SK-N-SH treated with all-trans-retinoic acid at 6 μM for 48 hours (cell line): Measurements from ENCODE around the gene KCNJ9.

ENCODE experiments used
- ATAC-seq: fragments of 200-7000 bp; cut with Tn5 transposase; 3 replicates; pipeline ENCODE4 v1.9.1; 2020; ENCODE audit warnings: mild to moderate bottlenecking, moderate library complexity
- ARNTL ChIP-seq: fragments of 450-650 bp; formaldehyde crosslinking; IDR thresholded peaks from 2 replicates; pipeline ENCODE4 v1.5.0; 2020; ENCODE audit warnings: low read depth, mild to moderate bottlenecking, moderate library complexity, borderline replicate concordance
- BACH2 ChIP-seq: fragments of 250-450 bp; sonication (Bioruptor Pico); IDR thresholded peaks from 2 replicates; pipeline ENCODE4 v1.9.0; 2021; ENCODE audit warnings: mild to moderate bottlenecking, borderline replicate concordance
- CSDC2 ChIP-seq: fragments of 250-450 bp; sonication (Bioruptor Pico); IDR thresholded peaks from 2 replicates; pipeline ENCODE4 v1.5.0; 2020; ENCODE audit warnings: mild to moderate bottlenecking, moderate library complexity
- ISL1 ChIP-seq: fragments of 250-450 bp; sonication (Bioruptor Pico); IDR thresholded peaks from 2 replicates; pipeline ENCODE4 v2.1.2; 2022; ENCODE audit warnings: mild to moderate bottlenecking, moderate library complexity
- OSR1 ChIP-seq: fragments of 250-450 bp; sonication (Bioruptor Pico); IDR thresholded peaks from 2 replicates; pipeline ENCODE4 v1.8.0; 2022; ENCODE audit warnings: moderate library complexity, mild to moderate bottlenecking, inconsistent platforms
- PPARA ChIP-seq: fragments of 250-450 bp; sonication (Bioruptor Pico); IDR thresholded peaks from 2 replicates; pipeline ENCODE4 v1.5.0; 2020; ENCODE audit warnings: mild to moderate bottlenecking, borderline replicate concordance
- RARB ChIP-seq: fragments of 250-450 bp; sonication (Bioruptor Pico); IDR thresholded peaks from 2 replicates; pipeline ENCODE4 v1.8.0; 2021; ENCODE audit warnings: mild to moderate bottlenecking, moderate library complexity
- SNAI2 ChIP-seq: fragments of 250-450 bp; sonication (Bioruptor Pico); IDR thresholded peaks from 2 replicates; pipeline ENCODE4 v1.5.0; 2020; ENCODE audit warnings: mild to moderate bottlenecking, moderate library complexity
- TCF4 ChIP-seq: fragments of 250-450 bp; sonication (Bioruptor Pico); IDR thresholded peaks from 2 replicates; pipeline ENCODE4 v1.8.0; 2021; ENCODE audit warnings: mild to moderate bottlenecking, moderate library complexity, borderline replicate concordance
- TOX ChIP-seq: fragments of 250-450 bp; sonication (Bioruptor Pico); IDR thresholded peaks from 2 replicates; pipeline ENCODE4 v1.8.0; 2021; ENCODE audit warnings: mild to moderate bottlenecking, moderate library complexity, borderline replicate concordance
- ZC3H10 ChIP-seq: fragments of 250-450 bp; sonication (Bioruptor Pico); IDR thresholded peaks from 2 replicates; pipeline ENCODE4 v1.5.1; 2021; ENCODE audit warnings: mild to moderate bottlenecking, moderate library complexity
- ZFP3 ChIP-seq: fragments of 250-450 bp; sonication (Bioruptor Pico); IDR thresholded peaks from 2 replicates; pipeline ENCODE4 v1.5.0; 2020; ENCODE audit warnings: mild to moderate bottlenecking, moderate library complexity
- ZNF565 ChIP-seq: fragments of 450-650 bp; formaldehyde crosslinking; conservative IDR thresholded peaks from 2 replicates; pipeline ENCODE4 v1.5.0; 2020; ENCODE audit warnings: low read depth, mild to moderate bottlenecking, moderate library complexity
- ZNF70 ChIP-seq: fragments of 450-650 bp; formaldehyde crosslinking; IDR thresholded peaks from 2 replicates; pipeline ENCODE4 v1.5.0; 2020; ENCODE audit warnings: mild to moderate bottlenecking, moderate library complexity
- ZNF8 ChIP-seq: fragments of 450-650 bp; formaldehyde crosslinking; IDR thresholded peaks from 2 replicates; pipeline ENCODE4 v1.5.0; 2020; ENCODE audit warnings: mild to moderate bottlenecking, moderate library complexity
- TF ChIP-seq, protein P1 (sequence below): fragments of 250-450 bp; sonication (Bioruptor Pico); IDR thresholded peaks from 2 replicates; pipeline ENCODE4 v1.5.1; 2020; ENCODE audit warnings: low read depth, mild to moderate bottlenecking, moderate library complexity
- TF ChIP-seq, protein P2 (sequence below): fragments of 250-450 bp; sonication (Bioruptor Pico); IDR thresholded peaks from 2 replicates; pipeline ENCODE4 v1.5.0; 2020; ENCODE audit warnings: mild to moderate bottlenecking, moderate library complexity

The KCNJ9 gene

DNA sequence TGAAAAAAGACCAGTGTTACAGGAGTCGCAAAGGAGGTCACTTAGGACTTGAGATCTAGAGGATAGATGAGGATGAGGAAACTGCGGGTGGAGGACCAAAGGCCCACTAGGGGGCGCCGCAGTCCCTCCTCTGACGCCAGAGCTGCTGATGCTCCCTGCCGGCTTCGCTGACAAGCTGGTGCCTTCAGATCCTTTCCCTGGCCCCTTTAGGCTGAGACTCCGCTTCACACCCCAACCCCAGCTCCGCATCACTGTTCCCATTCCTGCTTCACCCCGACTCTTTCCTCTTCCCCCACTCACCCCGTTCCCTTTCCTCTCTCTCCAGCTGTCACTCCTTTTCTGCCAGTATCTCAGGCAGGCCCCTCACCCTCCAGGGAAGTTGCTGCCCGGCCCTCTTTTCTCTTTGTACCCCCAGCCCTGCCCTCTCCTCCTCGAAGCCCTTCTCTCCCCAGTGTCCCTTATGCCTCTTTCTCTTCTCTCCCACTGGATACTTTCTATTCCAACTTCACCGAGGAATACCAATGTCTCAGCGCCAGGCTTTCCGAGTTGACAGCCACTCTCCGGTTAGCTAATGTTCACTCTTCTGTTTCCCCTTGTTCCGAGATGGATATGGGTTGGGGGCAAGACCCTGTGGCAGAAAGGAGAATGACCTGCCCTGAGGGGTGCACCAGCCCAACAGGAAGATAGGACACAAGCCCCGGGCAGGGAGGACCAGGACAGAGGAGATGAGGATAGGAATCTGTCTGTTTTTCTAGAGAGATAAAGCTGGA, 4.5 kb downstream of the KCNJ9 start:
- TF ChIP-seq OSR1 (CRISPR knock-in tag) (no peak), TOX (CRISPR knock-in tag) (no peak)
- TF ChIP-seq, protein P1, sequence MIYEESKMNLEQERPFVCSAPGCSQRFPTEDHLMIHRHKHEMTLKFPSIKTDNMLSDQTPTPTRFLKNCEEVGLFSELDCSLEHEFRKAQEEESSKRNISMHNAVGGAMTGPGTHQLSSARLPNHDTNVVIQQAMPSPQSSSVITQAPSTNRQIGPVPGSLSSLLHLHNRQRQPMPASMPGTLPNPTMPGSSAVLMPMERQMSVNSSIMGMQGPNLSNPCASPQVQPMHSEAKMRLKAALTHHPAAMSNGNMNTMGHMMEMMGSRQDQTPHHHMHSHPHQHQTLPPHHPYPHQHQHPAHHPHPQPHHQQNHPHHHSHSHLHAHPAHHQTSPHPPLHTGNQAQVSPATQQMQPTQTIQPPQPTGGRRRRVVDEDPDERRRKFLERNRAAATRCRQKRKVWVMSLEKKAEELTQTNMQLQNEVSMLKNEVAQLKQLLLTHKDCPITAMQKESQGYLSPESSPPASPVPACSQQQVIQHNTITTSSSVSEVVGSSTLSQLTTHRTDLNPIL (CRISPR knock-in tag), result no peak
- peak; percentile 90 for ATAC-seq

DNA sequence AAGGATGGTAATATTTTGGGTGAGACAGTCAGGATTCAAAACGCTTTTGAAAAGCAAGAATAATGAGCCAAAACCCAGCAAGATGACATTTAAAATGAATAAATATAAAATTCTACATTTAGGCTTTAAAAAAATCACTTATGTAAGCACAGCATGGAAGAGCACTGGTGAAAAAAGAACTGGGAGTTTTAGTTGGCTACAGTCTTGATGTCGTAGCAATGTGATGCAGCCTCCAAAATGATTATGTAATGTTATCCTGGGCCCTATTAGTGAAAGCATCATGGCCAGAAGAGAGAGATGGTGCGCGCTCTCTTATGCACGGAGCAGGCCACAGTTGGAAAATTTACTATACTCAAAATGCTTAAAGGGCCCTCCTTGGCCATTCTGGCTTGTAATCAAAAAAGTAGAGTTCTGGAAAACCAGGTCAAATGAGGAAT, 5.1 kb downstream of the KCNJ9 start:
- ATAC-seq, result no peak
- TF ChIP-seq RARB (CRISPR knock-in tag) (no peak), ARNTL (CRISPR knock-in tag) (no peak), ZFP3 (CRISPR knock-in tag) (no peak), ZNF70 (CRISPR knock-in tag) (no peak)

DNA sequence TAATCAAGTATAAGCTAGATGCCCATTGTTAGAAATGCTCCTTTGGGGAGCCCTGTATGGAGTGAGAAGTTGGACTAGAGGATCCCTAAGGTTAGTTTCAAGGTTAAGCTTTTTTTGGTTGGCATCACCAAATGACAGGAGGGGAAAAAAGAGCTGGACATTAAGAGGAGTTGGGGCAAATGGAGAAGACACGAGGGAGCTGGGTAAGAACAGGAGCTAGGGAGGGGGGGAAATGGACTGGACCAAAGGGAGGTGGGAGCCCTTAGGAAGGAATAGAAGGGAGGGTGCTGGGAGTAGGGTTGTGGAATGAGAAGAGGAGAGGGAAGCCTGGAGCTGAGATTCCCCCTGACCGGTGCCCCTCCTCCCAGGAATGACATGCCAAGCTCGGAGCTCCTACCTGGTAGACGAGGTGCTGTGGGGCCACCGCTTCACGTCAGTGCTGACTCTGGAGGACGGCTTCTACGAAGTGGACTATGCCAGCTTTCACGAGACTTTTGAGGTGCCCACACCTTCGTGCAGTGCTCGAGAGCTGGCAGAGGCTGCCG, 5.9 kb downstream of the KCNJ9 start:
- no peak for ATAC-seq
- TF ChIP-seq ZNF565 (no peak), PPARA (CRISPR knock-in tag) (no peak), ZFP3 (CRISPR knock-in tag) (no peak), ZC3H10 (CRISPR knock-in tag) (no peak), ZNF70 (CRISPR knock-in tag) (no peak), RARB (CRISPR knock-in tag) (no peak), SNAI2 (CRISPR knock-in tag) (no peak), CSDC2 (CRISPR knock-in tag) (no peak)

DNA sequence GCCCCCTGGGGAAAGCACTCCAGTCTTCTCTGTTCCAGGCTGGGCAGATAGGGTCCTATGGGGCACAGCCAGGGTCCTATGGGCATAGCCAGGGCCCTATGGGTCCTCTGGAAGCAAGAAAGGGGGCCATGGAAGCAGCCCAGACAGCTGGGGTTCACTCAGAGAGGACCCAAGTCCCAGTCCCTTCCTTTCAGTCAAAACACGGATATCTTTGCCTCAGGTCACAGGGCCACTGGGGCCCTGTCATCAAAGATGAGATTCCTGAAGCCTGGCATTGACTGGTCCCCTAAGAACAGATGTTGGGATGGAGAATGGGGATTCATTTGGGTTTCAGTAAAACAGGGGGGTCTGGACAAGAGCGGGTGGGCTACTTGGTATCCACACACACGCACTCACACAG, 8.5 kb downstream of the KCNJ9 start:
- TF ChIP-seq ZNF70 (CRISPR knock-in tag) (no peak), CSDC2 (CRISPR knock-in tag) (no peak), ZNF8 (CRISPR knock-in tag) (no peak), ISL1 (CRISPR knock-in tag) (no peak), PPARA (CRISPR knock-in tag) (no peak), ZC3H10 (CRISPR knock-in tag) (no peak), TOX (CRISPR knock-in tag) (no peak)
- TF ChIP-seq, protein P2, sequence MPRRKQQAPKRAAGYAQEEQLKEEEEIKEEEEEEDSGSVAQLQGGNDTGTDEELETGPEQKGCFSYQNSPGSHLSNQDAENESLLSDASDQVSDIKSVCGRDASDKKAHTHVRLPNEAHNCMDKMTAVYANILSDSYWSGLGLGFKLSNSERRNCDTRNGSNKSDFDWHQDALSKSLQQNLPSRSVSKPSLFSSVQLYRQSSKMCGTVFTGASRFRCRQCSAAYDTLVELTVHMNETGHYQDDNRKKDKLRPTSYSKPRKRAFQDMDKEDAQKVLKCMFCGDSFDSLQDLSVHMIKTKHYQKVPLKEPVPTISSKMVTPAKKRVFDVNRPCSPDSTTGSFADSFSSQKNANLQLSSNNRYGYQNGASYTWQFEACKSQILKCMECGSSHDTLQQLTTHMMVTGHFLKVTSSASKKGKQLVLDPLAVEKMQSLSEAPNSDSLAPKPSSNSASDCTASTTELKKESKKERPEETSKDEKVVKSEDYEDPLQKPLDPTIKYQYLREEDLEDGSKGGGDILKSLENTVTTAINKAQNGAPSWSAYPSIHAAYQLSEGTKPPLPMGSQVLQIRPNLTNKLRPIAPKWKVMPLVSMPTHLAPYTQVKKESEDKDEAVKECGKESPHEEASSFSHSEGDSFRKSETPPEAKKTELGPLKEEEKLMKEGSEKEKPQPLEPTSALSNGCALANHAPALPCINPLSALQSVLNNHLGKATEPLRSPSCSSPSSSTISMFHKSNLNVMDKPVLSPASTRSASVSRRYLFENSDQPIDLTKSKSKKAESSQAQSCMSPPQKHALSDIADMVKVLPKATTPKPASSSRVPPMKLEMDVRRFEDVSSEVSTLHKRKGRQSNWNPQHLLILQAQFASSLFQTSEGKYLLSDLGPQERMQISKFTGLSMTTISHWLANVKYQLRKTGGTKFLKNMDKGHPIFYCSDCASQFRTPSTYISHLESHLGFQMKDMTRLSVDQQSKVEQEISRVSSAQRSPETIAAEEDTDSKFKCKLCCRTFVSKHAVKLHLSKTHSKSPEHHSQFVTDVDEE (CRISPR knock-in tag), result no peak
- TF ChIP-seq, protein P1 (CRISPR knock-in tag), result no peak
- ATAC-seq, result no peak

DNA sequence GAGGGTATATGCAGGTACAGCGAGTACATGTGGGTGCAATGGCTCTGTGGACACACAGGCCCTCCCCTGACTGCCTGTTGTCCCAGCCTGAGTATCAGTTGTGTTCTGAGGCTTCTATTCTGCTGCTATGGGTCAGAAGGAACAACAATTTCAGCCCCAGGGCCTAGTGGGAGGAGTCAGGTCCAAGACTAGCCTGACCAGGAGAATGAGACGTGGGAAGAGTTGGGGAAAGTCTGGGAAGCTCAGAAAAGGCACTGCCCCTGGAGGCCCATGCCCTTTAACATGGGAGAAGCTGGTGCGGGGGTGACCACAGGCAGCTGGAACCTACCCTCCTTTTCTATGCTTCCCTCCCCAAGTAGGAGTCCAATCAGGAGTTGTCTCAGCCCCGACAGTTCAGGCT, 9.4 kb downstream of the KCNJ9 start:
- TF ChIP-seq ZNF565 (no peak), RARB (CRISPR knock-in tag) (no peak)
- TF ChIP-seq, all 23 proteins: peak for 0
- ATAC-seq, result no peak

DNA sequence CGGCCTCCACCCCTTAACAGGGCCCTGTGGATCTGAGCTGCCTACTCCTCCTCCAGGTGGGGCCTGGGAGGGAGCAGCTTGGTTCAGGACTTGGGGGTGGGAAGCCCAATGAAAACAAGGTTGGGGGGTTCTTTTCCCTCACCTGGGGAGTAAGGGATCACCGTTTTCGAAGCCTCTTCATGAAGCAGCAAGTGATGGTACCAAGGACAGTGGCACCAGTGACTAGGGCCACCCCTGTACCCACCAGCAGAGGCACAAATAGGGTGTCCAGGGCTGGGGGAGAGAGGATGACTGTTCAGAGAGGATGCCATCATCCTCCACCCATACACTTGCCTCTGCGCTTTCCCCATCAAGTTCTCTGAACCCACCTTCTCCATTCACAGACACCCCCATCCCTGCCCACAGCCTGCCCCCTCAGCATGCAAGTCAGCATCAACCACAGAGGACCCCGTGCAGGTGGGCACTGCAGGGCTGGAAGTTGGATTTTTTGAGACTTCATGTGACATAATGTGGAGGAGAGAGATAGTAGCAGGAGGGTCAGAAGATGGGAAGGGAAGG, 10.4 kb downstream of the KCNJ9 start:
- no peak for ATAC-seq
- TF ChIP-seq TOX (CRISPR knock-in tag), result no peak
- no peak for TF ChIP-seq ZFP3 (CRISPR knock-in tag)
- TF ChIP-seq TCF4 (CRISPR knock-in tag), result no peak
- no peak for TF ChIP-seq OSR1 (CRISPR knock-in tag)
- TF ChIP-seq ISL1 (CRISPR knock-in tag), result no peak
- TF ChIP-seq, protein P2 (CRISPR knock-in tag), result no peak
- no peak for TF ChIP-seq CSDC2 (CRISPR knock-in tag)
- no peak for TF ChIP-seq BACH2 (CRISPR knock-in tag)
- TF ChIP-seq ZC3H10 (CRISPR knock-in tag), result no peak
- TF ChIP-seq, all 23 proteins: peak for 0
